Activated naive CD4-positive, alpha-beta T cell treated with anti-CD3 and anti-CD28 coated beads, Interleukin-2, amount 50 U/mL, for 24 hours (primary cell): ENCODE measurements around the gene MAST2.
"Not testable (repeated sequence)": the region's sequence is repeated elsewhere in the genome, so short reads cannot be mapped to it uniquely, and the experiment has no call there.

Experiments used
- H3K27ac Mint-ChIP-seq: one replicate; pipeline ENCODE4 v1.8.0; 2021; ENCODE audit warnings: mild to moderate bottlenecking, mixed read lengths
- H3K27me3 Mint-ChIP-seq: one replicate; pipeline ENCODE4 v1.8.0; 2021; ENCODE audit warnings: mixed read lengths
- H3K36me3 Mint-ChIP-seq: one replicate; pipeline ENCODE4 v1.8.0; 2021; ENCODE audit warnings: mixed read lengths
- H3K4me1 Mint-ChIP-seq: one replicate; pipeline ENCODE4 v1.8.0; 2021; ENCODE audit warnings: mixed read lengths
- H3K4me3 Mint-ChIP-seq: one replicate; pipeline ENCODE4 v1.8.0; 2021; ENCODE audit warnings: mild to moderate bottlenecking, mixed read lengths
- H3K9me3 Mint-ChIP-seq: one replicate; pipeline ENCODE4 v1.8.0; 2021; ENCODE audit warnings: mixed read lengths

Gene MAST2

DNA sequence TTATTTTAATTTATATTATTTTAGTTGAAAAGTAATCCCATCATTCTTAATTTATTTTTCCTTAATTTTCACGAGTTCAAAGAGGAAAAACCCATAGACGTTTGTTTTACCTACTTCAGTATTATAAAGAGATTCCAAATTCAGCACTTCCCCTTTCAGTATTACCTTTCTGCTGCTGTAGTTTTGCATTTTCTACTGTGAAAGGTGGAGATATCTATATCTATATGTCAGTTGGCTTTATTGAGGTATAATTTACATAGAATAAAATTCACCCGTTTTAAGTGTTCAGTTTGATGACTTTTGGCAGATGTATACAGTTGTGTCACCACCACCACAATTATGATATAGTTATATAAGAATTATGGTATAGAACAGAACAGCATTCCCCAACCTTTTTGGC, 33.0 kb downstream of the MAST2 start:
- Mint-ChIP-seq H3K4me3 (no peak overlapping the region), H3K36me3 (peaks cover 2% of the 10 kb centered on the region), H3K27ac (no peak overlapping the region), H3K27me3 (no peaks in the 10 kb centered on the region), H3K9me3 (no peaks in the 10 kb centered on the region), H3K4me1 (no peaks in the 10 kb centered on the region)

DNA sequence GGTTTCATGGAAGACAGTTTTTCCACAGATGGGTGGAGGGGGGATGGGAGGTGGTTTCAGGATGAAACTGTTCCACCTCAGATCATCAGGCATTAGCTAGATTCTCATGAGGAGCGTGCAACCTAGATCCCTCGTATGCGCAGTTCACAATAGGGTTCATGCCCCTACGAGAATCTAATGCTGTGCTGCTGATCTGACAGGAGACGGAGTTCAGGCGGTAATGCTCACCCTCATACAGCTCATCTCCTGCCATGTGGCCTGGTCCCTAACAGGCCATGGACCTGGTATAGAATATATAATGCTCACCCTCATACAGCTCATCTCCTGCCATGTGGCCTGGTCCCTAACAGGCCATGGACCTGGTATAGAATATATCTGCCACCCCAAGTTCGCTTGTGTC, 33.4 kb downstream of the MAST2 start:
- not testable (repeated sequence) for H3K27ac Mint-ChIP-seq, H3K9me3 Mint-ChIP-seq, H3K4me1 Mint-ChIP-seq, H3K4me3 Mint-ChIP-seq, H3K36me3 Mint-ChIP-seq, H3K27me3 Mint-ChIP-seq

DNA sequence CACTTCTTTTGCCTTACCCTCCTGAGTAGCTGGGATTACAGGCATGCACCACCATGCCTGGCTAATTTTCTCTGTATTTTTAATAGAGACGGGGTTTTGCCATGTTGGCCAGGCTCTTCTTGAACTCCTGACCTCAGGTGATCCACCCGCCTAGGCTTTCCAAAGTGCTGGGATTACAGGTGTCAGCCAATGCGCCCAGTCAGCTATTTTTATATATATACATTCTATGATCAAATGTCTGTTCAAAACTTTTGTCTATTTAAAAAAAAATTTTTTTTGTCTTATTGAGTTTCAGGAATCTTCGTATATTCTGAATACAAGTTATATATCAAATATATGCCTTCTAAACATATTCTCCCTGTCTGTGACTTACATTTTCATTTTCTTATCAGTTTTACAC, 34.9 kb downstream of the MAST2 start:
- H3K36me3 Mint-ChIP-seq, H3K27ac Mint-ChIP-seq, H3K4me1 Mint-ChIP-seq, H3K27me3 Mint-ChIP-seq, H3K9me3 Mint-ChIP-seq, H3K4me3 Mint-ChIP-seq: not testable (repeated sequence)

DNA sequence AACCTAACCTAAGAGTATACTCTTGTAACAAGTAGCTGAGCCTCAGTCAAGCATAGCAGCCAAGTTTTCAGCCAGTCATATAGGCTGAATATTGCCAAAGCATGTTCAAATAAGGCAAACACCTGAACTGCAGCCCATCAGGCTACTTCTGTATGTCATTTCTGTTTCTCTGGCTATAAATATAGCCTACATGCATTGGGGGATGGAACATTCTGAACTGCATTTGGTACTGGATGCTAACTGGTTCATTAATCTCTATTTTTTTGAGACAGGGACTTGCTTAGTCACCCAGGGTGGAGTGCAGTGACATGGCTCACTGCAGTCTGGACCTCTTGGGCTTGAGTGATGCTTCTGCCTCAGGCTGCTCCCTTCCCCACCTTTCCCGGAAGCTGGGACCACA, 37.3 kb downstream of the MAST2 start:
- Mint-ChIP-seq H3K27ac (no peak overlapping the region), H3K36me3 (peaks cover 2% of the 10 kb centered on the region), H3K4me1 (peaks cover 6% of the 10 kb centered on the region), H3K27me3 (no peaks in the 10 kb centered on the region), H3K4me3 (no peak overlapping the region), H3K9me3 (no peaks in the 10 kb centered on the region)

- no peak overlapping the region for H3K27ac Mint-ChIP-seq
- H3K36me3 Mint-ChIP-seq: peaks cover 2% of the 10 kb centered on the region
- H3K27me3 Mint-ChIP-seq: no peaks in the 10 kb centered on the region
- no peak overlapping the region for H3K4me3 Mint-ChIP-seq
- H3K4me1 Mint-ChIP-seq: peaks cover 6% of the 10 kb centered on the region
- H3K9me3 Mint-ChIP-seq: no peaks in the 10 kb centered on the region
These were observed 39.4 kb downstream of the MAST2 start for GRCh38 chr1:45842786-45843185.

DNA sequence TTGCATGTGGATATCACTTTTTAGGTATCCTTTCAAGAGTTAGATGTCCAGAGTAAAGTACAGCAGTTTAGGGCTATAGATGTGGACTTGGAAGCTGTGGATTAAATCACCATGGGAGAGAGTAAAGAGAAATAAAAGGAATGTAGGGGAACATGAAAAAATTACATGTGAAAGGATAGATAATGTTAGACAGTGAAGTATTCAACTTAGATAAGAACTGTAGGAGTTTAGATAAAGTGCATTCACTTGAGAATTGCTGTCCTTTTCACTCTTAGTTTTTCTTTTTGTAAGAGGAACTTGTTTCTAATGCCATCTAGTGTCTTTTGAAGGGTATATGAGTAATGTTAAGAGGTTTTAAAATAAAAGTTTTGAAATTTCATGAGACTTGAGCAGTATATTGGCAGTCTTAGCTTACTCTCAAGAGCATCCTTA, 40.1 kb downstream of the MAST2 start:
- Mint-ChIP-seq H3K9me3 (no peaks in the 10 kb centered on the region), H3K27me3 (no peaks in the 10 kb centered on the region), H3K4me3 (no peak overlapping the region), H3K4me1 (peaks cover 6% of the 10 kb centered on the region), H3K27ac (no peak overlapping the region), H3K36me3 (peaks cover 2% of the 10 kb centered on the region)

- H3K4me1 Mint-ChIP-seq, H3K36me3 Mint-ChIP-seq, H3K27ac Mint-ChIP-seq, H3K9me3 Mint-ChIP-seq, H3K4me3 Mint-ChIP-seq, H3K27me3 Mint-ChIP-seq: not testable (repeated sequence)
These were observed 40.6 kb downstream of the MAST2 start for GRCh38 chr1:45844000-45844399.

DNA sequence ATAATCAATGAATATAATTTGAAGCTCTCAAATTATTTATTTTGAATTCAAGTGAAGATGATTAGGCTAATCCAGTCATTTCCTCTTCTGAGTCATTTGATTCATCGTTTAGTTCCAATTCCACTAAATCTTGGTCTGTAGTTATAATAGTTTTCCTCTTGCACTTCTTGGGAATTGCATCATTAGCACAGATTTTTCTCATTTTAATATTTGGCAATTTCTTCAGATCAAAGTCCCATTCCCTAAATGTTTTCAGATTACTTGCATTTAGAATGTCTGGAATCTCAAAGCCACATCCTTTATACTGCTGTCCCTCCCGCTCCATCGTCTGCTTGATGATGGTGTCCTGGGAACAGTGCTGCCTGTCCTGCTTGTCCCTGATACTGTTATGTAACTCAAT, 43.5 kb downstream of the MAST2 start:
- H3K4me3 Mint-ChIP-seq: no peak overlapping the region
- peaks cover 6% of the 10 kb centered on the region for H3K4me1 Mint-ChIP-seq
- H3K27me3 Mint-ChIP-seq: no peaks in the 10 kb centered on the region
- H3K9me3 Mint-ChIP-seq: peaks cover 13% of the 10 kb centered on the region
- no peak overlapping the region for H3K27ac Mint-ChIP-seq
- H3K36me3 Mint-ChIP-seq: peaks cover 5% of the 10 kb centered on the region

DNA sequence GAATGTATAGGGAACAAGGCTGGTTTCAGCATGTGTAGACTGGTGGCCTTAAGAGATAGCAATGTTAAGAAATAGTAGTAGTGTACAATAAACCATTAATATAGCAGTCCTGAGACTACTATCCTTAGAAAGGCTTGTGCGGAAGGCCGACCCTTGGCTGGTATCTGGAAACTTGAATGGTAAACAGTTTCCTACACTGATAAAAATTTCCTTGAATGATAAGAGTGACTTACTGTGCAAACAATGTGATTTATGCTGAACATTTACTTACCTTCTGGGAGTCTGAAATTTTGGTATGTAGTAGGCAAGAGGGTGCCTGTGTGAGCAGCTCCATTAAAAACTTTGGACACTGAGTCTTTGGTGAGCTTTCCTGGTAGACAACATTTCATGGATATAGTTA, 44.7 kb downstream of the MAST2 start:
- Mint-ChIP-seq H3K9me3 (peaks cover 13% of the 10 kb centered on the region), H3K27ac (no peak overlapping the region), H3K36me3 (peaks cover 5% of the 10 kb centered on the region), H3K4me1 (peaks cover 3% of the 10 kb centered on the region), H3K4me3 (no peak overlapping the region), H3K27me3 (no peaks in the 10 kb centered on the region)

GRCh38 chr1:45848714-45849113, 45.3 kb downstream of the MAST2 start:
- Mint-ChIP-seq H3K4me3 (no peak overlapping the region), H3K27ac (no peak overlapping the region), H3K27me3 (no peaks in the 10 kb centered on the region), H3K9me3 (peaks cover 13% of the 10 kb centered on the region), H3K4me1 (no peaks in the 10 kb centered on the region), H3K36me3 (peaks cover 5% of the 10 kb centered on the region)

GRCh38 chr1:45850017-45850416, 46.6 kb downstream of the MAST2 start:
- Mint-ChIP-seq H3K27me3 (no peaks in the 10 kb centered on the region), H3K9me3 (peaks cover 13% of the 10 kb centered on the region), H3K27ac (no peak overlapping the region), H3K36me3 (peaks cover 5% of the 10 kb centered on the region), H3K4me1 (no peaks in the 10 kb centered on the region), H3K4me3 (no peak overlapping the region)

- Mint-ChIP-seq H3K27me3 (no peaks in the 10 kb centered on the region), H3K4me3 (no peak overlapping the region), H3K9me3 (peaks cover 13% of the 10 kb centered on the region), H3K4me1 (no peaks in the 10 kb centered on the region), H3K36me3 (peaks cover 5% of the 10 kb centered on the region), H3K27ac (no peak overlapping the region)
These were observed 51.3 kb downstream of the MAST2 start for GRCh38 chr1:45854724-45855123.

DNA sequence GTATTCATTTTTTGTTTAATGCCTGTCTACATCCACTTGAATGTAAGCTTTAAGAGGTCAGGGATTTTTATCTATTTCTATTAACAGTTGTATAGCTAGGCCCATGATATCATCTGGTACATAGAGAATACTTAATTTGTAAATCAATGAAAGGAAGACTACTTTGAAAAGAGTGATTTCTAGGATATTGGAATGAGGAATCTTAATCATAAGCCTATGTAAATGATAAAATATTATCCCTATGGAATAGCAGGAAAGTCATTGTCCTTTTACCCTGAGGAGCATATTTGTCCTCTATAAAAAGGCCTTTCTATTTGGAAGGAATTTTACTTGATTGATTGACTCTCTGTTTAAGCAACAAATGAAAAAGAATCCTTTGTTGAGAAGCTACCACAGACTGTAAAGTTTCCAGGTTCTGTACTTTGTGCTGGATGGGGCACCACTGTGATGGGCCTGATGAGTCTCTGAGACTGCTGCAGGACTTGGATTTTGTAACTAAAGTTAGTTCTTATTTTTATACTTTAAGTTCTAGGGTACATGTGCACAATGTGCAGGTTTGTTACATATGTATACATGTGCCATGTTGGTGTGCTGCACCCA, 53.8 kb downstream of the MAST2 start:
- Mint-ChIP-seq H3K4me1 (peaks cover 9% of the 10 kb centered on the region), H3K27me3 (no peaks in the 10 kb centered on the region), H3K27ac (no peak overlapping the region), H3K4me3 (no peak overlapping the region), H3K36me3 (peaks cover 3% of the 10 kb centered on the region), H3K9me3 (no peaks in the 10 kb centered on the region)

DNA sequence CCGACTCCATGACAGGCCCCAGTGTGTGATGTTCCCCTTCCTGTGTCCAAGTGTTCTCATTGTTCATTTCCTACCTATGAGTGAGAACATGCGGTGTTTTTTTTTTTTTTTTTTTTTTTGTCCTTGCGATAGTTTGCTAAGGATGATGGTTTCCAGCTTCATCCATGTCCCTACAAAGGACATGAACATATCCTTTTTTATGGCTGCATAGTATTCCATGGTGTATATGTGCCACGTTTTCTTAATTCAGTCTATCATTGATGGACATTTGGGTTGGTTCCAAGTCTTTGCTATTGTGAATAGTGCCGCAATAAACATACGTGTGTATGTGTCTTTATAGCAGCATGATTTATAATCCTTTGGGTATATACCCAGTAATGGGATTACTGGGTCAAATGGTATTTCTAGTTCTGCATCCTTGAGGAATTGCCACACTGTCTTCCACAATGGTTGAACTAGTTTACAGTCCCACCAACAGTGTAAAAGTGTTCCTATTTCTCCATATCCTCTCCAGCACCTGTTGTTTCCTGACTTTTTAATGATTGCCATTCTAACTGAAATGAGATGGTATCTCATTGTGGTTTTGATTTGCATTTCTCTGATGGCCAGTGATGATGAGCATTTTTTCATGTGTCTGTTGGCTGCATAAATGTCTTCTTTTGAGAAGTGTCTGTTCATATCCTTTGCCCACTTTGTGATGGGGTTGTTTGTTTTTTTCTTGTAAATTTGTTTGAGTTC, 54.5 kb downstream of the MAST2 start:
- peaks cover 10% of the 10 kb centered on the region for H3K4me1 Mint-ChIP-seq
- not testable (repeated sequence) for H3K36me3 Mint-ChIP-seq, H3K27me3 Mint-ChIP-seq, H3K4me3 Mint-ChIP-seq, H3K9me3 Mint-ChIP-seq, H3K27ac Mint-ChIP-seq

DNA sequence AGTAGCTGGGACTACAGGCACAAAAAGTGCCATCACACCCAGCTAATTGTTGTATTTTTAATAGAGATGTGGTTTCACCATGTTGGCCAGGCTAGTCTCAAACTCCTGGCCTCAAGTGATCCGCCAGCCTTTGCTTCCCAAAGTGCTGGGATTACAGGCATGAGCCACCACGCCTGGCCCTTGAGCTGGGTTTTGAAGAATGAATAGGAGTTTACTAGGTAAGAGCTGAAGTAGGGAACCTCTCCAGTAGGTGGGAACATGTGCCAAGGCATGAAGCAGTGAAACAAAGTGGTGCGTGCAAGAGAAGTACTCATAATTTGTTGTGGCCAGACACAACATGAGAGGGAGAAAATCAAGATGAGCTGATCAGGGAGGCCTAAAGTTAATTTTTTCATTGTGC, 55.8 kb downstream of the MAST2 start:
- H3K27ac Mint-ChIP-seq: no peak overlapping the region
- no peaks in the 10 kb centered on the region for H3K27me3 Mint-ChIP-seq
- H3K36me3 Mint-ChIP-seq: peaks cover 3% of the 10 kb centered on the region
- H3K4me3 Mint-ChIP-seq: no peak overlapping the region
- no peaks in the 10 kb centered on the region for H3K9me3 Mint-ChIP-seq
- peaks cover 10% of the 10 kb centered on the region for H3K4me1 Mint-ChIP-seq

DNA sequence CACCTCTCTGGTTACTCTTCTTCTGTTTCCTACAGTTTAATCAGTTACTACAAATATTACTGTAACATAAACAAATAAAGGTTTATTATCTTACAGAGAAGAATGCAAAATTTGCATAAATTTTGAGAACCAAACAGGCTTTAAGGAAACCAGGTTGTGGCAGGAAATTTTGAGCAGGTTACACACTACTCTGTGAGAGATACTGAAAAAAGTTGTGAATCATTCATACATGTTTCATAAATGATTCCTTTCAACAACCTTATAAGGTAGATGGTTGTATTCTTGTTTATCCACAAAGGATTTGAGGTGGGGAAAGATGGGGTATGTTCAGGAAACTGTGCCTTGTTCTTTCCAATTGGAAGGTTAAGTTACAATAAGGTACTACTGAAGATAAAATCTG, 58.6 kb downstream of the MAST2 start:
- Mint-ChIP-seq H3K4me3 (no peak overlapping the region), H3K36me3 (peaks cover 3% of the 10 kb centered on the region), H3K27me3 (no peaks in the 10 kb centered on the region), H3K9me3 (no peaks in the 10 kb centered on the region), H3K27ac (no peak overlapping the region), H3K4me1 (peaks cover 10% of the 10 kb centered on the region)

- no peak overlapping the region for H3K27ac Mint-ChIP-seq
- no peak overlapping the region for H3K4me3 Mint-ChIP-seq
- H3K4me1 Mint-ChIP-seq: peaks cover 20% of the 10 kb centered on the region
These were observed 59.8 kb downstream of the MAST2 start for GRCh38 chr1:45863218-45863617.

More at GRCh38 chr1:45863218-45863617, 59.8 kb downstream of the MAST2 start:
- Mint-ChIP-seq H3K36me3 (no peaks in the 10 kb centered on the region), H3K9me3 (no peaks in the 10 kb centered on the region), H3K27me3 (no peaks in the 10 kb centered on the region)
